ENCODE results near the gene SRGAP3. TPM values are rescaled to one million over a fixed set of nuclear protein-coding genes. Genes with fewer than 3 reads are reported as not detected.

Gene SRGAP3
- total RNA-seq, 4 donors from 2014 or later = 13.7 to 27.7 (median 18.5) TPM

- intact Hi-C loops (cut with DNase I; ENCODE audit: low total_unique reads) = no loop called here
- no peak overlapping the region for H3K4me3 ChIP-seq (ENCODE audit: low read depth, poor library complexity, severe bottlenecking)
- no peak for DNase-seq (ENCODE audit: low spot score in 2 of 2)
- WGBS, 2 donors = 80 to 85% methylated on average over 15 of the region's 15 CpGs
- no peak for TF ChIP-seq POLR2A (IDR thresholded peaks at IDR 0.05)
- no peak for TF ChIP-seq CTCF (IDR thresholded peaks at IDR 0.05)
These were observed 226.9 kb downstream of the SRGAP3 start for GRCh38 chr3:9022305-9023225.

GRCh38 chr3:9021271-9022009 is 228.0 kb downstream of the SRGAP3 start:
- H3K4me3 ChIP-seq (ENCODE audit: low read depth, poor library complexity, severe bottlenecking) = no peak overlapping the region
- no peak for DNase-seq (ENCODE audit: low spot score in 2 of 2)
- intact Hi-C loops (cut with DNase I; ENCODE audit: low total_unique reads) = no loop called here
- no peak for TF ChIP-seq CTCF (IDR thresholded peaks at IDR 0.05)
- WGBS, 2 donors = 91% methylated on average over 7 of the region's 7 CpGs

GRCh38 chr3:9020426-9020825 is 229.0 kb downstream of the SRGAP3 start:
- DNase-seq (ENCODE audit: low spot score in 2 of 2) = no peak
- no peak overlapping the region for H3K4me3 ChIP-seq (ENCODE audit: low read depth, poor library complexity, severe bottlenecking)
- intact Hi-C loops (cut with DNase I; ENCODE audit: low total_unique reads) = no loop called here
- WGBS, 2 donors = 72 to 73% methylated on average over 6 of the region's 6 CpGs
- TF ChIP-seq CTCF (IDR thresholded peaks at IDR 0.05) (no peak), POLR2A (IDR thresholded peaks at IDR 0.05) (no peak)

GRCh38 chr3:9019259-9019961 is 230.0 kb downstream of the SRGAP3 start:
- TF ChIP-seq POLR2A (IDR thresholded peaks at IDR 0.05) (no peak), CTCF (IDR thresholded peaks at IDR 0.05) (no peak)
- intact Hi-C loops (cut with DNase I; ENCODE audit: low total_unique reads) = no loop called here
- no peak for DNase-seq (ENCODE audit: low spot score in 2 of 2)
- no peak overlapping the region for H3K4me3 ChIP-seq (ENCODE audit: low read depth, poor library complexity, severe bottlenecking)
- WGBS, 2 donors = 42 to 52% methylated on average over 5 of the region's 5 CpGs

- no peak for TF ChIP-seq POLR2A (IDR thresholded peaks at IDR 0.05)
- no peak for TF ChIP-seq CTCF (IDR thresholded peaks at IDR 0.05)
- WGBS, 2 donors = 86 to 92% methylated on average over 7 of the region's 7 CpGs
- DNase-seq (ENCODE audit: low spot score in 2 of 2) = no peak
- intact Hi-C loops (cut with DNase I; ENCODE audit: low total_unique reads) = no loop called here
- H3K4me3 ChIP-seq (ENCODE audit: low read depth, poor library complexity, severe bottlenecking) = no peak overlapping the region
These were observed 234.2 kb downstream of the SRGAP3 start for GRCh38 chr3:9015250-9015649.

All from lower leg skin (tissue), 4 donors.